SHP77 treated with DMSO at 0.1 percent for 48 hours (cell line): ENCODE measurements around the gene AVEN.

ENCODE experiments used
- DNase-seq: peaks from one replicate; lab custom pipeline; 2025; lab: John Stamatoyannopoulos, UW

Gene AVEN

DNA sequence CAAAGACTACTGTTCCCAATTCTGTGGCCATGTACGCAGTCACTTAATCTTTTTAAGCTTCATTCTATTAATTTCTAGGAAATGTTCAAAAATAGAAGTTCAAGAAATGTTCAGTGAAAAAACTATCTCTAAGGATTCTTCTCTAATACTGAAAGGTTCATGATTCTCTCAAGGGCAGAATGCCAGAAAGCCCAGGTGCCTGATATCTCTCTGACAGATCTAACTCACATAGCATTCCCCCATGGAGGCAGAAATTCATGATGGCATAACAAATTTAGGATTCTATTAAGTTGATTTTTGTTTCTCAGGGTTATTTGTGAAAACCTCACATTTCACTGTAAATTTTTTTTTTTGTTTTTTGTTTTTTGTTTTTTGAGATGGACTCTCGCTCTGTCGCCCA is 53.3 kb downstream of the AVEN start:
- DNase-seq: no peak

DNA sequence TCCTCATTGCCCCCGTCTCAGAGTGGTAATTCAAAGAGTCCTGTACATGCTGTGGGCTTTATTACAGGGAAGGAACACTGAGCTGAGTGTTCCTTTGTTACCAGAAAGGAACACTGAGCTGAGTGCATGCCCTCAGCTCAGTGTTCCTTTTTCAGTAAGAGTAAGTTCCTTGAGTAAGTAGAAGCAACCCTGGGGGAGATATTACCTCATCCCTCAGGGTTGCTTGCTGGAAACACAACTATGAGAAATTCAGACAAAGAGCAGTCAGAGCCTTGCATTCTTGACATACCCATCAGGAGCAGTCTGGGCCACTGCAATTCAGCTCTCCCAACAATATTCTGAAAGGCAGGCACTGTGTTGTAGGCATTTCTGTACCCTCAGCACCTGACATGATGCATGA is 53.7 kb downstream of the AVEN start:
- no peak for DNase-seq

DNA sequence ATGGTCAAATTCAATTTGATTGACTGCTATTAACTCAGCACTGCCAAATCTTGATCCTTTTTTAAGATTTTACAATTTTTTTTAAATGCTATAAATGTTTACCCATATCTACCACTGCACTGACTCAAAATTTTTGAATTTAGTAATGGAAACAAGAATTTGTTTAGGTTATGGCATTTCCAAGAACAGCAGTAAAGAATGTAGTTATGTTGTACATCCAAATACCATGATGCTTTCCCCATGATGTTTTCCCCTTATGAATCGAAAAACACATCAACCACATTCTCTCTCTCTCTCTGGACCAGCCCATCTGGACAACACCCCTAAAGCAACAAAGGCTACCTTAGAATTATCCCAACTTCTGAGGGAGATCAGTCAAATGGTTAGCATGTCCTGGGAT is 56.5 kb downstream of the AVEN start:
- DNase-seq: no peak

DNA sequence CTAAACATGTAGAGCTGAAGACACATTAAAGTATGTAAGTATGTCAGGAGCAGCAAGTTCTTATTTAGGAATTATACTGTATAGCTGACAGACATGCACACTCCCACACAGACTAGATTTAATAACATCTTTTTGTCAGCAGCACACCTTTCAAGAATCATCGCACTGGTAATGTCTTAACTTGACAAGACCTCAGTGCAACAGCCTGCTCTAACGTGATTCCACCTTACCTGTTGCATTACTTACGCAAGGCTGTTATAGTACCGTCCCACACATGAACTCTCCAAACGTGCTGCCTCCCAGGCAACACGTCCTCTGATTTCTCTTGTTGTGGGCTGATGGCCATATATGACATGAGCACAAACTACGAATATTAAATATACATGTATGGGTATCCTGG is 58.8 kb downstream of the AVEN start:
- DNase-seq: no peak

DNA sequence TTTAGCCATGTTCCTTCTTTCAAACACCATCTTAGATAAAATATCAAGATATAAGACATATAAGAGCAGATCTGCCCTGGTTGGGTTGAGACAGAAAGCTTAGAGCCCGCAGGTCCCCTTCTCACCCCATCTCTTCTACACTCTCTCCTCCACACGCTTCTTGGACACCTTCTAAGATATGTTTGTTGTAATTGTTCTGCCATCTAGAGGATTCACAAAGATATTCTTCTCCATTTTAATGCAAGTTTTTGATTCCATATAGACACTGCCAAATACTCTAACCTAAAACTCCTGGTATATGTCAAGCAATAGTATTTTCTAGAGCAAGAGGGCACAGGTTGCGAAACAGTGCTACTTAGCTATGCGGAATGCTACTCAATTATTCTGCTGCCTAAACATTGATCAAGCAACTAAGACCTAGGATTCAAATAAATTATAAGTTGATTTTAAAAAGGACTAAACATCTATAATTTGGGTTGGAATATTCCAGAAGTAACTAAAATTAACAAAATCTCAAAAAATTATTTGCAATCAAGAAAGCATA is 63.9 kb downstream of the AVEN start:
- no peak for DNase-seq

DNA sequence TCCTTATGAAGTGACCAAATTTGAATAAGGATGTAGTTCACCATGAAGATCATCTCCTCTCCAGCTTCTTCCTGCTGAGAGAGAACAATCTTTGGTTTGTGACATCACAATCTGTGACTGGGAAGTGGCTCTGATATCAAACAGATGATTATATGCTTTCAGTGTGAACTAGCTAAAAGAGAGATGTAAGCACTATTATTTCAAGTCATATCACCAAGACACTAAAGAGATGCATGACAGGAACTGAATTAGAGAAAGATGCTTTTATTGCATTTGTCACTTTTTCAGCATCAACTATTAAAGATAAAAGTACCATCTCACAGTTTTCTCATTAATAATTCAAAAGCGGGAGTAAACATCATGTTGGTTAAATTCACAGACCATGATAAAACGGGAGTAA is 67.2 kb downstream of the AVEN start:
- no peak for DNase-seq

DNA sequence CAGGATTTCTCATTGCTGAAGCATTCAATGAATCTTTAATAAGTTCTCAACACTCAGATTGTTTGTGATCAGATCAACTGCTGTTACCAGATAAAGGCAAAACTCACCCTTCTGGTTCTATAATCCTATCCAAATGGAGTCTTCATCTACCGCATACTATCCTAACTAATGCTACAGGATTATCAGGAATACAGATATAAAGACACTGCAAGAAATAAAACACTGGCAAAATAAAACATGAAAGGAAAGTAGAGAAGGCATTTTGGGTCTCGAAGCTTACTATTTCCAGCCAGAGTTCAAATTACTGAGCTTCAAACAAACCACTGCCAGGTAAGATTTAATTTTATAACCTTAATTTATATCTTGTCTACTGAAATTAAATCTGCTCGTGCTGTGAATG is 70.2 kb downstream of the AVEN start:
- DNase-seq: no peak

DNA sequence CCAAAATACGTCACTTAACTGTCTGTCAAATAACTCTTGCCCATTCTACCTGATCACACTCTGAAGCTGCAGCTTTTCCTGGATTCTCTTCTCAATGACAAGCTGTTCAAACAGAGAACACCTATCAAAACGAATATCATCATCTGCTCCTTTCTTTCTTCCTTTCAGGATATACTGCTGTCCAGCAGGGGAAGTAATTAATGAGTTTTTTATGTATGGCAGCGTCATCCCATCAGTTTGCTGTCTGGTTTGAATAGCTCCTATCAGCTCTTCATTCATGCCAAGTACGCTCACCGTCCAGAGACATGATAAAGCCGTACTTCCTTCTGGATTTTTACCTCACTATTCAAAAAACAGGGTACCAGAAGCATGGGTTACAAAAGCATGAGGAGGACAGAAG is 70.8 kb downstream of the AVEN start, which contains the start of gene CHRM5:
Gene CHRM5, plus strand, starts transcription at position 274 of the 400 bp plus-strand sequence. CDS start 94,221 bp downstream, outside the sequence.
- peak; percentile 99 for DNase-seq

DNA sequence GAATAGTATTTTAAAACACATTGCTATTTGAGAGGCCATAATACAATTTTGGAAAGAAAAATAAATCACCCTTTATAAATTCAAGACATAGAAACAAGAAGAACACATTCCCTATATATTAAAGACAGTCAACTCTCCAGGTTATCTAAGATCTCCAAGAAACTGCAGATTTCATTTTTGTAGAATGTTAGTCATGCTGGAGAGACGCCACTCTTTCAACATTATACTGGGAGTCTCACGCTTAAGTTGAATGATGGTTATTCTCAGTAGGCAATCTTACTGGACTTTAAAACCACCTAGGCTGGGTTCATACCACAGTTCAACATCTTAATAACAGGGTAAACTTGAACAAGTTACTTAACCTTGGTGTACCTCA is 74.4 kb downstream of the AVEN start:
- no peak for DNase-seq

DNA sequence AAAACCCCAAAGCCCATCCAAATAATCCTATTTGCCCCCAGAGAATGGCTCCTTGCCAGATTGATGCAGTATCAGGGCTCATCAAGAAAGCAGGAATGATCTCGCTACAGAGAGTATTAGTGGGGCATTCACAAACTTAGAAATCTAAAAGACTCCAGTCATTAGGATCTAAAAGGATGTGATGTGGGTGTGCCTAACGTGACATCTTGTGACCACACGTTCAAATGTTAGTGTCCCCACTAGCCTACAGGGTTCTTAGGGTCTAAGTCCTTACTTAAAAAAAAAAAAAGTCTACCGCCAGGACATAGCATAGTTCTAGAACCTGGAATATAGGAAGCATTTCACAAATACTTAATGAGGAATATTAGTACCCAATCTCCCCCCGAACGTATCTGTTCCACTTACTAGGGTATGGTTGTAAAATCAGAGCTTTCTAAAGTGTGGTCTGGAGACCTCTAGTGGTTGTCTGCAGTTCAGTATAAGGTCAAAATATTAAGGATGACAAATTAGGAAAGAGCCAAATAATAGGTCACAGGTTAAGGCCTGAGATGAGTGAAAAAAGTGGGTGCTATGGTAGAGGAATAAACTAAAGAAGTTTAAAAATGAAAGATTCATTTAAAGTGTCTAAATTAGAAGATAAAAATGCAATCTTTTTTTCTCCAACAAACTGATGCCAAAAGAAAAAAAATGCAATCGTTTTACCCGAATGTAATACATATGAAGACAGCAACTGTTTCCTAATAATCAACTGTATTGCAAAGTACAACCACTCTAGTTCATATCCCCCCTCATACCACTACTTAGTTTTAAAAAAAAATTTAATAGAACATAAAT is 75.0 kb downstream of the AVEN start:
- DNase-seq: no peak

DNA sequence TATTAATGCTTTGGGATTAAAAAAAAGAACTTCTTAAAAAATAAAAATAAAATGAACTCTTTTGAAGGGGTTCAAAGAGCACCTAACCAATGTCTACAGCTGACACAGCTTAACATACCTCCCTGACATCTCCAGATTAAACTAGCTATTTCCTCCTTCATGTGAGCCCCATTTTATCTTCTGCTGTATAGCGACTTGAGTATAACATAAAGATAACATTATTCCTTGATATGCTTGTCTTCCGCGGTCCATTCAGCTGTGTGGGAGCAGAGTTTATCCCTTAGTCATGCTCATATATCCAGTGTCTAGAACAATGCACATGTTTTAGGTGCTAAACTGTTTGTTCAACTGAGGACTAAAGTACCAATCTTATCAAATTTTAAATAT is 78.5 kb downstream of the AVEN start:
- no peak for DNase-seq

DNA sequence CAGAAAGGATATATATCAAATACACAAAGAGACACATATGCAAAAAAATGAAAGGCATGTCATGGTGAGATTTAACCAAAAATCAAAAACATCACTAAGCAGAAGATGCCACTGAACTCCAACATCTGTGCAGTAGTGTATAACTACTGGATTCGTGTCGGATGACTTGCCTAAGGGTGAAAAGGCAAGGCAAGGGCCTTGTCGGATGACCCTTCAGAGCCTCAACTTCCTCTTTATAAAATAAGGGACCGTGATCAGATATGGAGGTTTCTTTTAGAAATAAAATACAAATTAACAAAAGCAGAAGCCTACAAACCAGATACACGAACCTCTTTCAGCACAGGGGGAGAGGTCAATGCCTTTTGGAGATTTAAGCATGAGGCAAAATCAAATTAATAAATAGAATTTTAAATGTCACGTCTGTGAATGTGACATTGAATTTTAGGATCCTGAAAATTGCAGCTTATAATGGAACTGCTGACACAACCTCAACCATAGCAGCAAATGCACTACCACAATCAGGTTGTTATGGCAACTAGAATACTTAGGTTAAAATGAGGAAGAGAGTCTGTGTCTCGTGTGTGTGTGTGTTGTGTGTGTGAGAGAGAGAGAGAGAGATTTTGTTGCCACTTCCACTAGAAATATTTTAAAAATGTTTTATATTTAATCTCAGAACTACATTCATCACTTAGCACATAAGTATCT is 79.0 kb downstream of the AVEN start:
- DNase-seq: no peak

DNA sequence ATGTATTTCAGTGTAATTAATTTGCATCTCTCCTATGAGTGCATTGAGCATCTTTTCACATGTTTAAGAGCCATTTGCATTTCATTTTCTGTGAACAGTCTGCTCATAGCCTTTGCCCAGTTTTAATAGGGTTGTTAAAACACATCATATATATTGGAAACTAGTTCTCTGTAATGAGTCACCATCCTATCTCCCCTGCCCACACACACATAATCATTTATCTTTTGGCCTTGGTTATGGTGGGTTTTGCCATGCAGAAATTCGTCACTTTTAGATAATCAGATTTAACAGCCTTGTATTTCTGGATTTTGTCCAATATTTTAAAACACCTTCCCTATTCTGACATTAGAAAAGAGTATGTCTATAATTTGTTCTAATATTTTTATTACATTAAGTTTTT is 82.6 kb downstream of the AVEN start:
- DNase-seq: no peak

DNA sequence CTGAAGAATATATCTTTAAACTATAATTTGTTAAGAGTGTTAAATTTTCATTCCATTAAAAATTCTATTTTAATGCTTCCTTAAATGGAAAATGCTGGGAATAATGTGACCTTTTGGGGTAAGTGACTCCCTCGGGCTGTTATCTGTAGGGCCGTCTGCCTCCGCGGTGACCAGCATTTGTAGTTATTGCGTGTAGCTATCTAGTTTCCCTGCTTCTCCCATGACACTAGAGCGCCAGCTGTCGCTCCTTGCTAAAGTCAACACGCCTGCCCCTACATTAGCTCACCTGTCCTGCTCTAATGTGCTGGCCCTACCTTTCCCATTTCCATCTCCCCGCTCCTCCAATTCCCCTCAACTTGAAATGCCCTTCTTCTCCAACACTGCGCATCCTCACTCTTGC is 83.1 kb downstream of the AVEN start:
- peak; percentile 84 for DNase-seq

DNA sequence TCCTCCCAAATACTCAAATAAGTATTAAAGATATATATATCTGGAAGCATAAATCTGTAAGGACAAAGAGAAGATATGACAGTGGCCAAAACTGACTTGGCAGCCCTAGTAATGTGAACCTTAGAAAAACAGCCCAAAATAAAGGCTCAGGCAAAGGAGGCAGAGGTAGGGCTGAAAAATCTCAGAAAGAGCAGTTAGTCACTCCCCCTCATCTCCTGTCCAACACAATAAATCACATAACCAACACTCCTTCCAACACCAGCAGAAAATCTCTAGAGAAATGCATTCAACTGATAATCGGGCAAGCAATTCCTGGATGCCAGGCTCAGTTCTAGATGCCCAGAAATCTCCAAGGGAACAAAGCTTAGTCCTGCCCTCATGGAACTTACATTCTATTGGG is 92.9 kb downstream of the AVEN start:
- DNase-seq: no peak

DNA sequence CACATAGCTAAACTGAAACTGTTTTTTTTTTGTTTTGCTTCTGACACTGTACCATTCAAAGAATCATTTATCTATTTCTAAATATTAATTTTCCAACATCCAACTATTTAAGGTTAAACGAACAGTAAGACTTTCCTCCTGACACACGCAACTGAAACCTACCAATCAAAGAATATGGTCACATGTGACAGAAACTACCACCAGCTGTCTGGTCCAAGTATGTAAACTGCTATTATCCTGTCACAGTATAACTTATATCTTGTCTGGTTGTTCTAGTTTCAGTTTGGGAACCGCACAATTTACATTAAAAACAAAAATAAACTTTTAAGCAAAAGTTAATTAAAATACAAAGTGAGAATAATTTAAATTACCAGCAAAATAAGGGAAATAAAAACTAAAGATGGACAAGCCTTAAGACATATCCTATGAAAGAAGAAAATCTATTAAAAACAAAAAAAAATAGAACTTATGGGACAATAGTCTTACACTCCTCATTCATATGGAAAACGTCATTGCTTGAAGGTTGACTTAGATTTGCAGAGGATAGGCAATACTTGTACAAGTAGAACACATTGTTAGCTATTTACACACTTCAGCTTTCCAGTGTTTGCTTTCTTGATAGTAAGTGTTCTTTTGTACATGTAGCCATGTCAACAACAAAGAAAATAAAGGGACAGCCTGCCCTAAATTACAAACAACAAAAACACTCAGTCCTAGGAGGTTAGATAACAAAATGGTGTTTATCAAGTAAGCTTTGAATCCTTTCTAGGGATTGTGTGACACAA is 97.5 kb downstream of the AVEN start:
- no peak for DNase-seq

DNA sequence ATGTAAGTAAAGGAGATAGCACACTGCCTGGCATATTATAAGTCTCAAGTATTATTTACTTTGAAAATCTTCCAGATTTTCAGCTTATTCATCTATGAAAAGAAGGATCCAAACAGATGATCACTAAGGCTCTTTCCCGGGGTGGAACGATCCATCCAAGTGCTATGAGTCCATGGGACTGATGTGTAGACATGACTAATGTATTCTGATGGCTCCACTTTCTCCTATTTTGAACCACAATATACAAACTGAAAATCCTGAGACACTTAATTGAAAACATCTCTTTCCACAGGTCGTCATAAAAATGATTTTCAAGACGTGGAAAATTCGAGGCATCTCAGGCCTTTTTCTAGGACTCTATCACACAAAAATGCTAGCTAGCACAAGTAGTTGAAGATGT is 104.1 kb downstream of the AVEN start:
- DNase-seq: no peak

DNA sequence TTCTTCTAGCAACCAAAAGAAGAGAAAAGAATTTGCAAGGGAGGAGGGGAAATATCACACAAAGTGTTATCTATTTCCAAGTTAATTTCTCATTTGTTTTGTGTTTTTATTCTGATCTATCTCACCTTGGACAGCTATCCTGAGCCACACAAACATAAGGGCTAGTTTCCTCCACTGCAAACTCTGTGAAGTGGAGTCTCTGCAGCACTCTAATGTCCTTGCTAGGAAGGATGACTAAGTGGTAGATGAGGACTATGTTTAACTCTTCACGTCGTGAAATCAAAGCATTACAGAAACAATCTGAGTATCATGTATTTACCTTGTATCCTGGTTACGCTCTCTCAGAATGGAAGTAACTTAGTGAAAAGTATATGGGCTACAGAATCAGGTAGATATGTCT is 104.6 kb downstream of the AVEN start:
- DNase-seq: no peak

DNA sequence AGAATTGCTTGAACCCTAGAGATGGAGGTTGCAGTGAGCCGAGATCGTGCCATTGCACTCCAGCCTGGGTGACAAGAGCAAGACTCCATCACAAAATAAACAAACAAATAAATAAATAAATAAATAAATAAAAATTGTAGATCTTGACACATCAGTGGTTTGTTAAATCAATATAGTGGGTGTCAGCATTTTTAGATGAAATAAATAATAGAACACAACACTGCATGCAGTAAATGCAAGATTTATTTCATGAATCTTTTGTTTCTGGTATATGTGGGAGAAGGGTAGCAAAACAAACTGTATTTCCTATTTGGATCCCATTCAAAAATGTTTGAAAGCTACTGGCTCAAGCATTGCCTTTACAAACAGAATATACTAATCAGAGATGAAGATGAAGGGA is 106.3 kb downstream of the AVEN start:
- DNase-seq: no peak

DNA sequence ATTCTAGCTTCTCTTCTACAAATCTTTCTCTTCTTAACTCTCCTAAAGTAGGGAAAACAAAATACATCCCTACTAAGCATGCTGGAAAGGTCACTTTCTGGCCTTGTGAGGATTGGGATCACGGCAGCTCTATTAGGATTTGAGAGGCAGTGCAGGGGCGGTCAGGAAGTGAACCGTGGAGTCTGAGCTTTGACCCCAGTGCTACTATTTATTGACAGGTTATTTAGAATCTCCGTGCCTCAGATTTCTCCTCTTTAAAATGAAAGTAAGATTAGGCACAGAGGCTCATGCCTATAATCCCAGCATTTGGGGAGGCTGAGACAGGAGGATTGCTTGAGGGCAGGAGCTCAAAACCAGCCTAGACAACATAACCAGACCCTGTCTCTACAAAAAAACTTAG is 112.7 kb downstream of the AVEN start:
- DNase-seq: no peak

DNA sequence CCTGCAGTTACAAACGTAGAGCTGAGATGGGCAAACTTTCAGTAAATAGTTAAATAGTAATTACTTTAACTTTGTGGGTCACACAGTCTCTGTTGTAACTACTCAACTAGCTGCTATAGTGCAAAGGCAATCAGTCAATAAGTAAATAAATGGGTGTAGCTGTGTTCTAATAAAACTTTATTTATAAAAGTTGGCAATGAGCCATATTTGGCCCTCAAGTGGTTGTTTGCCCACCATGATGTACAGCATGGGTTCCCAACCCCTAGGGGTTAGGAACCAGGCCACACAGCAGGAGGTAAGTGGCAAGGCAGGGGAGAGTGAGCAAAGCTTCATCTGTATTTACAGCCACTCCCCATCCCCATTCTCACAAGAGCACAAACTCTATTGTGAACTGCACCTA is 115.6 kb downstream of the AVEN start:
- DNase-seq: no peak

DNA sequence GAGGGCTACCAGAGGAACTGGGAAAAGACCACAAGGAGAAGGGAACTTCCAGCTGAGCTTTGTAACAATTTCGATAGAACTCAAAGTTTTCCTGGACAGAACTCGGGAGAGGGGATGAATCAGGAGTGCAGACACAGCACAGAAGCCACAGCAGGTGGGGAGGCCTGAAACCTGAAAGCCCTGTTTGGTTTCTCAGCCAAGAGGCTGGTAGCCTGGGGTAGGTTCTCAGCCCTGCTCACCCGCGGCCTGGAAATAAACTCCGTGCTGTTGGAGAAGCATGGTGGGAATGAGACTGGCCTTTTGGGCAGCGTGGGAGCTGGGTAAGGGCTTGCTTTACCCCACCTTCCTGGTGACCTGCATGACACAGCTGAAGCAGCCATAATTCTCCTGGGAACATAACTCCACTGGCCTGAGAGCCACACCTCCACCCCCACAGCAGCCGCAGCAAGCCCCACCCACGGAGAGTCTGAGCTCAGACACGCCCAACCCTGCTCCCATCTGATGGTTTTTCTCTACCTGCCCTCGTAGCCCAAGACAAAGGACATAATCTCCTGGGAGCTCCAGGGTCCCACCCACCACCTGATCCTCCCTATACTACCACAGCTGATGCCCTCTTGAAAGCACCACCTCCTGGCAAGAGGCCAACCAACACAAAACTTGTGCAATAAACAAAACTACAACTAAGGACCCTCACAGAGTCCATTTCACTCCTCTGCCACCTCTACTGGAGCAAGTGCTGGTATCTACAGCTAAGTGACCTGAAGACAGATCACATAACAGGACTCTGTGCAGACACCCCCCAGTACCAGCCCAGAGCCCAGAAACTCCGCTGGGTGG is 123.2 kb downstream of the AVEN start:
- no peak for DNase-seq
